HEK293 (cell line): ENCODE results near the gene AARSD1.

Experiments used
- CTCF ChIA-PET: fragments of 350-600 bp; formaldehyde crosslinking; extraction: SDS; loops from one replicate; lab custom pipeline; 2021; ENCODE audit warnings: antibody characterized with exemption; lab: Yijun Ruan, JAX
- POLR2A ChIA-PET: fragments of 300-600 bp; formaldehyde crosslinking; extraction: SDS; loops from one replicate; lab custom pipeline; 2020; ENCODE audit warnings: antibody characterized with exemption, inconsistent platforms; lab: Yijun Ruan, JAX
- H3K27ac ChIP-seq: fragments of 200-500 bp; sonication (Bioruptor generic); 2 replicates; pipeline ENCODE4 v1.5.1; 2014; ENCODE audit warnings: low read depth, low read length, control low read depth, inconsistent platforms; ENCODE audit errors: extremely low read depth
- H3K36me3 ChIP-seq, 2 experiments: fragments of 200-500 bp in 1 of 2; sonication (Bioruptor generic) in 1 of 2; 1 replicate in 1 of 2; 2 replicates in 1 of 2; pipeline ENCODE4 v1.5.1; 2014 to 2017; ENCODE audit warnings: inconsistent platforms in 2 of 2, low read length in 2 of 2; ENCODE audit not compliant: control insufficient read depth in 2 of 2, insufficient read depth in 1 of 2
- H3K4me1 ChIP-seq: fragments of 200-500 bp; sonication (Bioruptor generic); 2 replicates; pipeline ENCODE4 v1.5.1; 2014; ENCODE audit warnings: mild to moderate bottlenecking, low read length, inconsistent platforms; ENCODE audit not compliant: control insufficient read depth, insufficient read depth
- H3K4me3 ChIP-seq: 2 replicates; pipeline ENCODE4 v1.5.1; 2011; ENCODE audit warnings: low read depth, mild to moderate bottlenecking, control low read depth, low read length, moderate library complexity
- H3K9me3 ChIP-seq: fragments of 200-500 bp; sonication (Bioruptor generic); 2 replicates; pipeline ENCODE4 v1.5.1; 2014; ENCODE audit warnings: low read depth, low read length, inconsistent platforms; ENCODE audit not compliant: control insufficient read depth, insufficient read depth
- MEIS1 ChIP-seq: sonication (generic); formaldehyde crosslinking; IDR thresholded peaks from 2 replicates; pipeline ENCODE4 v1.8.1; 2022; ENCODE audit warnings: missing genetic modification reagents, mild to moderate bottlenecking, borderline replicate concordance
- REPIN1 ChIP-seq: fragments of 450-650 bp; formaldehyde crosslinking; IDR thresholded peaks from 2 replicates; pipeline ENCODE4 v1.5.1; 2017; ENCODE audit warnings: missing biosample characterization, missing genetic modification characterization, low read depth
- ZNF112 ChIP-seq: fragments of 450-650 bp; formaldehyde crosslinking; IDR thresholded peaks from 2 replicates; pipeline ENCODE4 v1.5.0; 2017; ENCODE audit warnings: missing biosample characterization, missing genetic modification characterization
- ZNF248 ChIP-seq: fragments of 450-650 bp; formaldehyde crosslinking; IDR thresholded peaks from 2 replicates; pipeline ENCODE4 v1.5.1; 2017; ENCODE audit warnings: missing biosample characterization, missing genetic modification characterization
- ZNF366 ChIP-seq: fragments of 450-650 bp; formaldehyde crosslinking; conservative IDR thresholded peaks from 2 replicates; pipeline ENCODE4 v1.5.1; 2016; ENCODE audit warnings: missing biosample characterization, missing genetic modification characterization
- ZNF530 ChIP-seq: fragments of 450-650 bp; formaldehyde crosslinking; IDR thresholded peaks from 2 replicates; pipeline ENCODE4 v1.5.1; 2016; ENCODE audit warnings: low read depth, missing biosample characterization, missing genetic modification characterization
- ZNF558 ChIP-seq: fragments of 450-650 bp; formaldehyde crosslinking; IDR thresholded peaks from 2 replicates; pipeline ENCODE4 v1.5.1; 2016; ENCODE audit warnings: missing biosample characterization, missing genetic modification characterization
- ZNF571 ChIP-seq: fragments of 450-650 bp; formaldehyde crosslinking; IDR thresholded peaks from 2 replicates; pipeline ENCODE4 v1.5.0; 2017; ENCODE audit warnings: missing biosample characterization, missing genetic modification characterization
- ZNF621 ChIP-seq: fragments of 450-650 bp; formaldehyde crosslinking; IDR thresholded peaks from 2 replicates; pipeline ENCODE4 v1.5.1; 2017; ENCODE audit warnings: missing biosample characterization, missing genetic modification characterization
- ZNF629 ChIP-seq: fragments of 450-650 bp; formaldehyde crosslinking; IDR thresholded peaks from 2 replicates; pipeline ENCODE4 v1.5.1; 2017; ENCODE audit warnings: missing biosample characterization, missing genetic modification characterization
- TF ChIP-seq, protein P1 (sequence below): fragments of 450-650 bp; formaldehyde crosslinking; IDR thresholded peaks from 2 replicates; pipeline ENCODE4 v1.5.1; 2017; ENCODE audit warnings: missing biosample characterization, missing genetic modification characterization
- TF ChIP-seq, protein P2 (sequence below): fragments of 450-650 bp; formaldehyde crosslinking; IDR thresholded peaks from 2 replicates; pipeline ENCODE4 v1.5.1; 2016; ENCODE audit warnings: missing biosample characterization, missing genetic modification characterization, low read depth
- TF ChIP-seq, protein P3 (sequence below): fragments of 450-650 bp; formaldehyde crosslinking; IDR thresholded peaks from 2 replicates; pipeline ENCODE4 v1.5.1; 2017; ENCODE audit warnings: missing biosample characterization, missing genetic modification characterization
- TF ChIP-seq, protein P4 (sequence below): fragments of 450-650 bp; formaldehyde crosslinking; IDR thresholded peaks from 2 replicates; pipeline ENCODE4; 2016; ENCODE audit warnings: missing biosample characterization, missing genetic modification characterization
- TF ChIP-seq, protein P5 (sequence below): fragments of 450-650 bp; formaldehyde crosslinking; optimal IDR thresholded peaks from 2 replicates; pipeline ENCODE3; 2016; ENCODE audit warnings: missing biosample characterization, mild to moderate bottlenecking, missing genetic modification characterization

Gene AARSD1

DNA sequence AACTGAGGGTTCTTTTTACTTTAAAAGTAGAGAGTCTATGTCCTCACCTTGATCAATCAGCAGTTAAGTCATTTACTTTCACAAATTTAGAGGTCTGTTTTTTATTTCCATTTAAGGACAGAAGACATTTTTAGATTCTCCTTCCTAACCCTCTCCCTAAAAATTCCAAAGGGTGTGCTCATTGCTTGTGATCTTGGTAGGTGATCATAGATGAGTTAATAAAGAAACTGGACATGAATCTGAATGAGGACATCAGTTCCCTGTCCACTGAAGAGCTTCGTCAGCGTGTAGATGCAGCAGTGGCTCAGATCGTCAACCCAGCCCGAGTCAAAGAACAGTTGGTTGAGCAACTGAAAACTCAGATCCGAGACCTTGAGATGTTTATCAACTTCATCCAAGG, 24.9 kb upstream of the AARSD1 start:
- Histone ChIP-seq H3K9me3 (no peaks in the 10 kb centered on the region), H3K4me1 (no peaks in the 10 kb centered on the region)
- TF ChIP-seq ZNF248 (tag by site-specific recombination), result no peak
- TF ChIP-seq ZNF629 (tag by site-specific recombination), result no peak
- TF ChIP-seq, protein P1, sequence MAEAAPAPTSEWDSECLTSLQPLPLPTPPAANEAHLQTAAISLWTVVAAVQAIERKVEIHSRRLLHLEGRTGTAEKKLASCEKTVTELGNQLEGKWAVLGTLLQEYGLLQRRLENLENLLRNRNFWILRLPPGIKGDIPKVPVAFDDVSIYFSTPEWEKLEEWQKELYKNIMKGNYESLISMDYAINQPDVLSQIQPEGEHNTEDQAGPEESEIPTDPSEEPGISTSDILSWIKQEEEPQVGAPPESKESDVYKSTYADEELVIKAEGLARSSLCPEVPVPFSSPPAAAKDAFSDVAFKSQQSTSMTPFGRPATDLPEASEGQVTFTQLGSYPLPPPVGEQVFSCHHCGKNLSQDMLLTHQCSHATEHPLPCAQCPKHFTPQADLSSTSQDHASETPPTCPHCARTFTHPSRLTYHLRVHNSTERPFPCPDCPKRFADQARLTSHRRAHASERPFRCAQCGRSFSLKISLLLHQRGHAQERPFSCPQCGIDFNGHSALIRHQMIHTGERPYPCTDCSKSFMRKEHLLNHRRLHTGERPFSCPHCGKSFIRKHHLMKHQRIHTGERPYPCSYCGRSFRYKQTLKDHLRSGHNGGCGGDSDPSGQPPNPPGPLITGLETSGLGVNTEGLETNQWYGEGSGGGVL, result no peak
- TF ChIP-seq ZNF366 (tag by site-specific recombination), result no peak
- no peak for TF ChIP-seq MEIS1 (CRISPR knock-in tag)
- TF ChIP-seq, protein P2, sequence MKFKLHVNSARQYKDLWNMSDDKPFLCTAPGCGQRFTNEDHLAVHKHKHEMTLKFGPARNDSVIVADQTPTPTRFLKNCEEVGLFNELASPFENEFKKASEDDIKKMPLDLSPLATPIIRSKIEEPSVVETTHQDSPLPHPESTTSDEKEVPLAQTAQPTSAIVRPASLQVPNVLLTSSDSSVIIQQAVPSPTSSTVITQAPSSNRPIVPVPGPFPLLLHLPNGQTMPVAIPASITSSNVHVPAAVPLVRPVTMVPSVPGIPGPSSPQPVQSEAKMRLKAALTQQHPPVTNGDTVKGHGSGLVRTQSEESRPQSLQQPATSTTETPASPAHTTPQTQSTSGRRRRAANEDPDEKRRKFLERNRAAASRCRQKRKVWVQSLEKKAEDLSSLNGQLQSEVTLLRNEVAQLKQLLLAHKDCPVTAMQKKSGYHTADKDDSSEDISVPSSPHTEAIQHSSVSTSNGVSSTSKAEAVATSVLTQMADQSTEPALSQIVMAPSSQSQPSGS, result no peak
- TF ChIP-seq ZNF112 (tag by site-specific recombination), result no peak
- TF ChIP-seq, protein P3, sequence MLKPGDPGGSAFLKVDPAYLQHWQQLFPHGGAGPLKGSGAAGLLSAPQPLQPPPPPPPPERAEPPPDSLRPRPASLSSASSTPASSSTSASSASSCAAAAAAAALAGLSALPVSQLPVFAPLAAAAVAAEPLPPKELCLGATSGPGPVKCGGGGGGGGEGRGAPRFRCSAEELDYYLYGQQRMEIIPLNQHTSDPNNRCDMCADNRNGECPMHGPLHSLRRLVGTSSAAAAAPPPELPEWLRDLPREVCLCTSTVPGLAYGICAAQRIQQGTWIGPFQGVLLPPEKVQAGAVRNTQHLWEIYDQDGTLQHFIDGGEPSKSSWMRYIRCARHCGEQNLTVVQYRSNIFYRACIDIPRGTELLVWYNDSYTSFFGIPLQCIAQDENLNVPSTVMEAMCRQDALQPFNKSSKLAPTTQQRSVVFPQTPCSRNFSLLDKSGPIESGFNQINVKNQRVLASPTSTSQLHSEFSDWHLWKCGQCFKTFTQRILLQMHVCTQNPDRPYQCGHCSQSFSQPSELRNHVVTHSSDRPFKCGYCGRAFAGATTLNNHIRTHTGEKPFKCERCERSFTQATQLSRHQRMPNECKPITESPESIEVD (tag by site-specific recombination), result no peak
- TF ChIP-seq, protein P4, sequence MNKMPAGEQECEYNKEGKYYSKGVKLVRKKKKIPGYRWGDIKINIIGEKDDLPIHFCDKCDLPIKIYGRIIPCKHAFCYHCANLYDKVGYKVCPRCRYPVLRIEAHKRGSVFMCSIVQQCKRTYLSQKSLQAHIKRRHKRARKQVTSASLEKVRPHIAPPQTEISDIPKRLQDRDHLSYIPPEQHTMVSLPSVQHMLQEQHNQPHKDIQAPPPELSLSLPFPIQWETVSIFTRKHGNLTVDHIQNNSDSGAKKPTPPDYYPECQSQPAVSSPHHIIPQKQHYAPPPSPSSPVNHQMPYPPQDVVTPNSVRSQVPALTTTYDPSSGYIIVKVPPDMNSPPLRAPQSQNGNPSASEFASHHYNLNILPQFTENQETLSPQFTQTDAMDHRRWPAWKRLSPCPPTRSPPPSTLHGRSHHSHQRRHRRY (tag by site-specific recombination), result no peak
- TF ChIP-seq ZNF558 (tag by site-specific recombination), result no peak
- no peak for TF ChIP-seq ZNF530 (tag by site-specific recombination)
- TF ChIP-seq REPIN1, result no peak
- TF ChIP-seq ZNF571 (tag by site-specific recombination), result no peak
- TF ChIP-seq ZNF621 (tag by site-specific recombination), result no peak
- TF ChIP-seq, all 188 proteins: peak for 0
- Histone ChIP-seq H3K36me3 (peaks cover 63 to 86% of the 10 kb centered on the region in 2 experiments), H3K4me3 (no peak overlapping the region), H3K27ac (no peak overlapping the region)
- ChIA-PET POLR2A (no interaction called here), CTCF (interaction anchor here (0.6 to 4.0 kb wide), 2 partner anchors 9 to 356 kb away, joined by 3 to 17 read pairs; partner anchors contain the start of gene RPL27)

DNA sequence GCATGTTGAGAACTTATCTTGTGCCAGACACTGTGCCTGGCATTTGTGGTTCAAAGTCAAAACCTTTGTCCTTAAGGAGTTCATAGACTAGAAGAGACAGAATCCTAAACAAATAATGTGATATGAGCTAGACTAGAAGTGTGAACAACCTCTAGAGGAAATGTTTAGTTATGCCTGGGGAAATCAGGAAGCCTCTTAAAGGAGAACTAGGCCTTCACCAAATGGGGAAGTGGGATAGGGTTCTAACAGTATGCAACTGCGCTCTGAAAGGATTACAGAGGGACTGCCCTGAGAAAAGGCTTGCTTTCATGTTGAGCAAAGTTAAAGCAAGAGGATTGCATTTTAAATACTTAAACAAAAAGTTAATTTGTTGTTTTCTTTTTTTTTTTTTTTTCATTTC, 21.0 kb upstream of the AARSD1 start:
- H3K4me1 ChIP-seq, result peaks cover 8% of the 10 kb centered on the region
- TF ChIP-seq ZNF112 (tag by site-specific recombination), result no peak
- TF ChIP-seq, protein P5, sequence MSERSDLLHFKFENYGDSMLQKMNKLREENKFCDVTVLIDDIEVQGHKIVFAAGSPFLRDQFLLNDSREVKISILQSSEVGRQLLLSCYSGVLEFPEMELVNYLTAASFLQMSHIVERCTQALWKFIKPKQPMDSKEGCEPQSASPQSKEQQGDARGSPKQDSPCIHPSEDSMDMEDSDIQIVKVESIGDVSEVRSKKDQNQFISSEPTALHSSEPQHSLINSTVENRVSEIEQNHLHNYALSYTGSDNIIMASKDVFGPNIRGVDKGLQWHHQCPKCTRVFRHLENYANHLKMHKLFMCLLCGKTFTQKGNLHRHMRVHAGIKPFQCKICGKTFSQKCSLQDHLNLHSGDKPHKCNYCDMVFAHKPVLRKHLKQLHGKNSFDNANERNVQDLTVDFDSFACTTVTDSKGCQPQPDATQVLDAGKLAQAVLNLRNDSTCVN, result no peak
- TF ChIP-seq, all 188 proteins: peak for 0
- no peak overlapping the region for H3K27ac ChIP-seq
- ChIA-PET POLR2A (interaction anchor here (2.8 kb wide), 1 partner anchor 13 kb away, joined by 14 read pairs; the partner anchor contains the start of gene RPL27), CTCF (interaction anchor here (4.0 kb wide), 1 partner anchor 12 kb away, joined by 17 read pairs; the partner anchor contains the start of gene RPL27)
- no peak overlapping the region for H3K4me3 ChIP-seq
- H3K9me3 ChIP-seq, result no peaks in the 10 kb centered on the region
- H3K36me3 ChIP-seq, result peaks cover 45 to 57% of the 10 kb centered on the region in 2 experiments
